Loucy (cell line): Measurements from ENCODE around the gene ST6GAL2.

Source experiments
- H2AFZ ChIP-seq: fragments of 200-600 bp; sonication (generic); 2 replicates; pipeline ENCODE4 v1.6.0; 2016; ENCODE audit warnings: antibody characterized with exemption, mild to moderate bottlenecking, low read length, moderate library complexity
- H3F3A ChIP-seq: fragments of 200-600 bp; 2 replicates; pipeline ENCODE4 v1.6.0; 2016; ENCODE audit warnings: antibody characterized with exemption, low read depth, mild to moderate bottlenecking
- H3K27me3 ChIP-seq: fragments of 200-600 bp; sonication (generic); 2 replicates; pipeline ENCODE4 v1.6.1; 2014; ENCODE audit warnings: low read length, mild to moderate bottlenecking; ENCODE audit not compliant: insufficient read depth, poor library complexity, severe bottlenecking
- H3K36me3 ChIP-seq: fragments of 200-600 bp; sonication (generic); 2 replicates; pipeline ENCODE4 v1.6.1; 2016; ENCODE audit warnings: low read length; ENCODE audit not compliant: insufficient read depth
- H3K4me1 ChIP-seq: fragments of 200-600 bp; sonication (generic); 2 replicates; pipeline ENCODE4 v1.5.1; 2014; ENCODE audit warnings: low read length, mild to moderate bottlenecking; ENCODE audit not compliant: insufficient read depth, poor library complexity, severe bottlenecking
- H3K4me2 ChIP-seq: fragments of 200-600 bp; sonication (generic); 2 replicates; pipeline ENCODE4 v1.6.0; 2014; ENCODE audit warnings: antibody characterized with exemption, low read length, low read depth, mild to moderate bottlenecking; ENCODE audit not compliant: poor library complexity, severe bottlenecking
- H3K4me3 ChIP-seq: fragments of 200-600 bp; sonication (generic); 2 replicates; pipeline ENCODE4 v1.5.1; 2014; ENCODE audit warnings: low read length, mild to moderate bottlenecking, mixed read lengths; ENCODE audit not compliant: poor library complexity, severe bottlenecking
- H3K79me2 ChIP-seq: fragments of 200-600 bp; sonication (generic); 2 replicates; pipeline ENCODE4 v1.6.1; 2014; ENCODE audit warnings: low read length; ENCODE audit not compliant: insufficient read depth
- H3K9ac ChIP-seq: fragments of 200-600 bp; sonication (generic); 2 replicates; pipeline ENCODE4 v1.6.0; 2014; ENCODE audit warnings: mild to moderate bottlenecking, low read depth, low read length, moderate library complexity; ENCODE audit not compliant: poor library complexity, severe bottlenecking
- H3K9me2 ChIP-seq: fragments of 200-600 bp; sonication (generic); replicated peaks from 2 replicates; pipeline ENCODE4 v1.6.1; 2016; ENCODE audit warnings: low read depth, low read length, mixed read lengths
- H3K9me3 ChIP-seq: fragments of 200-600 bp; sonication (generic); 2 replicates; pipeline ENCODE4 v1.6.1; 2014; ENCODE audit warnings: mild to moderate bottlenecking, antibody characterized with exemption, low read length, low read depth; ENCODE audit not compliant: insufficient read depth
- H4K20me1 ChIP-seq: fragments of 200-600 bp; sonication (generic); 2 replicates; pipeline ENCODE4 v1.6.0; 2014; ENCODE audit warnings: antibody characterized with exemption, low read length, mild to moderate bottlenecking; ENCODE audit not compliant: insufficient read depth, poor library complexity, severe bottlenecking
- CTCF ChIP-seq: fragments of 200-600 bp; sonication (generic); conservative IDR thresholded peaks from 2 replicates; pipeline ENCODE4 v1.5.1; 2014; ENCODE audit warnings: mild to moderate bottlenecking, antibody characterized with exemption, low read length
- EZH2phosphoT487 ChIP-seq: fragments of 200-600 bp; IDR thresholded peaks from 2 replicates; pipeline ENCODE4 v1.6.1; 2018; ENCODE audit warnings: antibody characterized with exemption, mild to moderate bottlenecking, moderate library complexity, borderline replicate concordance

Gene ST6GAL2

GRCh38 chr2:106882673-106883072, 3.3 kb downstream of the ST6GAL2 start:
- Histone ChIP-seq H3K4me2 (no peak overlapping the region), H3F3A (no peaks in the 10 kb centered on the region), H4K20me1 (no peaks in the 10 kb centered on the region), H3K4me1 (no peaks in the 10 kb centered on the region), H3K27me3 (no peaks in the 10 kb centered on the region), H2AFZ (no peak overlapping the region), H3K36me3 (no peaks in the 10 kb centered on the region), H3K79me2 (no peaks in the 10 kb centered on the region), H3K4me3 (no peak overlapping the region), H3K9me2 (no peaks in the 10 kb centered on the region), H3K9ac (no peak overlapping the region), H3K9me3 (no peaks in the 10 kb centered on the region)
- TF ChIP-seq CTCF (no peak; the same call in 1 of the 2 replicates), EZH2phosphoT487 (no peak)

- H3K4me3 ChIP-seq, result no peak overlapping the region
- H3K9me3 ChIP-seq, result no peaks in the 10 kb centered on the region
- no peak overlapping the region for H3K9ac ChIP-seq
- TF ChIP-seq CTCF (no peak), EZH2phosphoT487 (no peak)
- no peaks in the 10 kb centered on the region for H3K36me3 ChIP-seq
- no peaks in the 10 kb centered on the region for H3F3A ChIP-seq
- H3K79me2 ChIP-seq, result no peaks in the 10 kb centered on the region
- no peak overlapping the region for H2AFZ ChIP-seq
- no peak overlapping the region for H3K4me2 ChIP-seq
- no peaks in the 10 kb centered on the region for H3K27me3 ChIP-seq
- no peaks in the 10 kb centered on the region for H3K9me2 ChIP-seq
- H4K20me1 ChIP-seq, result no peaks in the 10 kb centered on the region
- no peaks in the 10 kb centered on the region for H3K4me1 ChIP-seq
Measured at GRCh38 chr2:106878206-106878605, 7.8 kb downstream of the ST6GAL2 start.

- no peak overlapping the region for H2AFZ ChIP-seq
- H3K9me3 ChIP-seq, result no peaks in the 10 kb centered on the region
- H3K79me2 ChIP-seq, result no peaks in the 10 kb centered on the region
- no peaks in the 10 kb centered on the region for H3K4me1 ChIP-seq
- no peak overlapping the region for H3K9ac ChIP-seq
- TF ChIP-seq EZH2phosphoT487 (no peak), CTCF (no peak)
- H3K4me2 ChIP-seq, result no peak overlapping the region
- no peaks in the 10 kb centered on the region for H3K9me2 ChIP-seq
- H3K27me3 ChIP-seq, result no peaks in the 10 kb centered on the region
- no peaks in the 10 kb centered on the region for H4K20me1 ChIP-seq
- no peaks in the 10 kb centered on the region for H3K36me3 ChIP-seq
- no peak overlapping the region for H3K4me3 ChIP-seq
- no peaks in the 10 kb centered on the region for H3F3A ChIP-seq
Measured at GRCh38 chr2:106876699-106877098, 9.3 kb downstream of the ST6GAL2 start.
